HG02678 (cell line): ENCODE measurements around the gene EIF4G1.

Experiments
- ATAC-seq: cut with Tn5 transposase; IDR thresholded peaks from one replicate; pipeline ENCODE4 v1.9.1; 2021; ENCODE audit warnings: mild to moderate bottlenecking, moderate library complexity; ENCODE audit not compliant: unreplicated experiment

The EIF4G1 gene

GRCh38 chr3:184349563-184350470 is 35.4 kb downstream of the EIF4G1 start:
- ATAC-seq = no peak

DNA sequence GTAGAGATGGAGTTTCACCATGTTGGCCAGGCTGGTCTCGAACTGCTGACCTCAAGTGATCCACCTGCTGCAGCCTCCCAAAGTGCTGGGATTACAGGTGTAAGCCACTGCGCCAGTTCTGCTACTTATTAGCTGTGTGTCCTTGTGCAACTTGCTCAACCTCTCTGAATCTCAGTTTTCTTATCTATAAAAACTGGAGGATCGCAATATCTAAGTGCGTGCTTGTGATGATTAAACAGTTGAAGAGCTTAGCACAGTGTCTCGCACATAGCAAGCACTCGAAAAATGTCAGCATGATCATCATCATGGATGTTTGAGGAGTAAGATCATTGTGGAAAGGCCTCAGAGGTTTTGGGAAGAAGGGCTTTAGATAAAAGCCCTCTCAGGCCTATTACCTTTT is 36.2 kb downstream of the EIF4G1 start:
- no peak for ATAC-seq

- no peak for ATAC-seq
These were observed 37.2 kb downstream of the EIF4G1 start for GRCh38 chr3:184351511-184352148.

- no peak for ATAC-seq
These were observed 37.9 kb downstream of the EIF4G1 start for GRCh38 chr3:184352149-184352785.

GRCh38 chr3:184352897-184353545 is 38.6 kb downstream of the EIF4G1 start:
- no peak for ATAC-seq

DNA sequence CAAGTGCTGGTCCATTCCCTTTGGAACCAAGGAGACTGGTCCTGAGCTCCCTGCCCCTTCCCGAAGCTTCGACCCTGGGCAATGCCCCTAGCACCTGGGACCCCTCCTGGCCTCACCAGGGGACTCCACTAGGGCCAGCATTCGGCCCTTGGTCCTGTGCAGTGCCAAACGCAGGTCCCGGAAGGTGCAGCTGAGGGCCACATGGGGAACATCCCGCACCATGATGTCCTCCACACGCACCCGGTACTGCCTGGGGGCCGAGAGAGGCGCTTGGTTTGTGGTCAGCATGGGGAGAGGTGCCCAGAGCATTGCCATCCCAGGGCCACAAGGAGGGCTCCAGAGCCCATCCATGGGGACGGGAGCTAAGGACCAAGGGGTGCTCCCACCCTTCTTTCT is 39.1 kb downstream of the EIF4G1 start:
- no peak for ATAC-seq

GRCh38 chr3:184354121-184354728 is 39.8 kb downstream of the EIF4G1 start:
- ATAC-seq = no peak

GRCh38 chr3:184354754-184355153 is 40.3 kb downstream of the EIF4G1 start:
- no peak for ATAC-seq

- ATAC-seq = no peak
These were observed 41.0 kb downstream of the EIF4G1 start for GRCh38 chr3:184355261-184356040.

DNA sequence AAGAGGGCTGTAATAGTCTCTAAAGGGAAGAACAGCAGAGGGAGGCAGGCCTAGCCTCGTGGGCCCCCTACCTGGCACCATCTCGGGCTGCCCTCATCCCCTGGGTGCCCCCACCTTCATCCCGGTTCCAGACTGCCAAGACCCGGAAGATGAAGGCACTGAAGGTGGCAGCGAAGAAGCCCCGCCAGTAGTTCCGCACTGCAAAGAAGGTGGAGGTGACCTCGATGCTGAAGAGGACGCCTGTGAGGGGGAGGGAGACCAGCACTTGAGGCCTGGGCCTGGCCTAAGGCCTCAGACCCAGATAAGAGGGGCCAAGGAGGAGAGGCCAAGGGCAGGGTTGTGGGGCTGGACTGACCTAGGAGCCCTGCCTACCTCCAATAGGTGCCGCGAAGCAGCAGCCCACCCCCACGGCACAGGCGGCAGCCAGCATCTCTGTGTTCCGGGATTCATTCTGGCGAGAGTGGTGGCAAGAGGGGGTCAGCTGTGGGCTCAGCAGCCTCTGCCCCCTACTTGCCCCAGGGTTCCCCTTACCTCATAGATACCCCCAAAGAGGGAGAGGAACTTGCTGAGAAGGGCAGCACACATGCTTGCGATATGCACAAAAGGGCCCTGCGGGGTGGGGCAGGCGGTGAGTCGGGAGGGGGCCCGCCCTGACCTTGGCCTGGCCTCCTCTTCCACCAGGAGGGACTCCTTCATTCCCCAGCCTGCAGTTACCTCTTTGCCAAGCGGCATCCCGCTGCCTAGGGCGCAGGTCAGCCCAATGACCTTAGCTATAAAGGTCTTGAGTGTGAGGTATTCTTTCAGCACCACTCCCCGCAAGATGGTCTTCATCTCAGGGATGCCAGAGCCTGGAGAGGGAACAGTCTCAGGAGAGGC is 43.1 kb downstream of the EIF4G1 start:
- ATAC-seq = no peak

DNA sequence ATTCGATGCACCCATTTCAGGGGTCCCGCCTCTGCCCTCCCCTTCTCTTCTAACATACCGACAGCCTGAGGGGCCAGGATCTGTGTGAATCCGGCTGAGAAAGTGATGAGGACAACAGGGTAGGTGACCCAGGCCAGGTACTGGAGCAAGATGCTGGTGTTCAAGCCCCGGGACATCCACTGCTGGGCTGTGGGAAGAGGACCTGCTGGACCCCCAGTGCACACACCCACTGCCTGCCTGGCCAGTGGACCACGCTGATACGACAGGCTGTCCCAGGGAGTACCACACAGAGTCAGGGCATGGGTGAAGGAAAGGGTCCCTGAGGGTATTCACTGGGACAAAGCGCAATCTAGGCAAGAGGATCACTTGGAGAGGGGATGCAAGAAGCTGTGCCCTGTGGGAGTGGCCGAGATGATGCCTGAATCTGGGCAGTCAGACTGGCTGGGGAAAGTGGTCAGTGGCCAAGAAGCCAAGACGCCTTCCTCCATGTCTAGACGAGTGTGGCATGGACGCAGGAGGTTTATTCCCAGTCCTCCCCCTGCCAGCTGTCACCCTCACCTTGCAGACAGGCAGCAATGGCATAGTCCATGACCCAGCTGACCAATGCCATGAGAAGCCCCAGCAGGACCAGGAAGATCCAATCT is 43.8 kb downstream of the EIF4G1 start:
- no peak for ATAC-seq

DNA sequence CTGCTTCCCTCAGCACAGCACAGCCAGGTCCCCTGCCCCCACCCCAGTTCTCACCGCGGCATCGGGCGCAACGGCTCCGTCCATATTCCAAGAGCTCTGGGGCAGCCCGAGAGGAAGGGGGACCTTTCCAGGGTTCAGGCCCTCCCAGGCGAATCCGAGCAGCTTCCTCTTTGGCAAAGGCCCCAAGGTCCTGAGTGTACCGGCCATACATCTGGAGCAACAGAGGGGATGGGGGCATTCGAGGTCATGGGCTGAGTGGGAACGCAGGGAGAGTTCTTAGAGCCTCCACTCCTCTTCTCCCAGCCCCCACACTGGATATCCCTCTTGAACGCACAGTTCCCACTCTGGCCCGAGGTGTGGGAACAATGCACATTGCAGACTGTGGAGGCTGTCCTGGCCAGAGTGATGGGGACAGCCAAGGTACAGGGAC is 44.5 kb downstream of the EIF4G1 start:
- ATAC-seq = no peak

- ATAC-seq = no peak
These were observed 45.2 kb downstream of the EIF4G1 start for GRCh38 chr3:184359610-184360009.

GRCh38 chr3:184360070-184360928 is 45.9 kb downstream of the EIF4G1 start:
- ATAC-seq = no peak

DNA sequence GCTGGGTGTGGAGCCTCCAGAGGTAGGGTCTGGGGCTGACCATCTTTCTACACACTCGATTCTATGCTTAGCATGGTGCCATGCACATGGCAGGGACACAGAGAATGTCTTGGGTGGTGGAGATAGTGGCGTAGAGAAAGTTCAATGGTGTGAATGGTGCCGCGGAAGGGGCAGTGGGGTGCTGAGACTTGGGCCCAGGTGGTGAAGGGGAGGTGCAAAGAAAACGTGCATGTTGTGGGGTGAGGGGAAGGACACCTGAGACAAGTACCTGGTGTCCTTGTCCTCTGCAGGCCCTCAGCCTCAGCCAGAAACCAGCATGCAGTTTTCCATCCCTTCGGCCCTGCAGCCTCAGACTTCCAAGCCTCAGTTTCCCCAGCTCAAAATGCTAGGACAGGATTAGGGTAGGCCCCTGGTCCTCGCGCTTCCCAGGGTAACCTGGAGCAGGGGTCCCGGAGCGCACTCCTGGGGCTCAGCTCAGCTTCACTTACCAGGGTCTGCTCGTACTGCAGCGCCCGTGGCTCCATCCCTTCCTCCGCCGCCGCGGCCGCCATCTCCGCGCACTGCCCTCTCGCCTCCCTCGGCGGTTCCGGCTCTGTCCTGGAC is 46.6 kb downstream of the EIF4G1 start:
- peak; percentile 3 for ATAC-seq

DNA sequence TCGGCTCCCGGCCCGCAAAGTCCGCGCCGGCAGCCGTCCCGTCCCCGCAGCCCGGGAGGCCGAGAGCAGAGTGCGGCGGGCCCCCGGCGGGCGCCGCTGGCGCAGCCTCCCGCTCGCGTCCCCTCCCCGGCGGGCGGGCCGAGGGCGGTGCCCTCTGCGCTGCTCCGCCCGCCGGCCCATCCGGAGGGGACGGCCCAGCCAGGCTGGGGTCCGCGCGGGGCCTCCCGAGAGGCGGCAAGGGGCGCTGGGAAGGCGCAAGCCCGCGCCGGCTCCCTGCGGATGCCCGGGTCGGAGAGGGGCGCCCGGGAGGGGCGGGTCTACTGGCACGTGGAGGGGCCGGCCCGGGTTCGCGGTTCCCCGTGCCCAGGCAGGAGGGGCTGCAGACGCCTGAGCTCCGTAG is 47.1 kb downstream of the EIF4G1 start, which contains the start of the genes CLCN2 and POLR2H:
CLCN2 (minus strand) TSS at position 74 of the 400 bp plus-strand sequence. CDS start 126 bp downstream, outside the sequence.
POLR2H (plus strand) TSS at position 179 of the 400 bp plus-strand sequence. CDS start 1,783 bp downstream, outside the sequence.
- peak; percentile 48 for ATAC-seq
